HEK293 (cell line): ENCODE measurements around the gene PTPRCAP.

ENCODE experiments used
- ZNF24 ChIP-seq: fragments of 450-650 bp; formaldehyde crosslinking; IDR thresholded peaks from 2 replicates; pipeline ENCODE4 v1.5.1; 2016; ENCODE audit warnings: missing biosample characterization, missing genetic modification characterization
- ZNF629 ChIP-seq: fragments of 450-650 bp; formaldehyde crosslinking; IDR thresholded peaks from 2 replicates; pipeline ENCODE4 v1.5.1; 2017; ENCODE audit warnings: missing biosample characterization, missing genetic modification characterization

- TF ChIP-seq ZNF24 (tag by site-specific recombination) (no peak), ZNF629 (no peak)
Measured at GRCh38 chr11:67401495-67402191, 35.8 kb downstream of the PTPRCAP start, which contains the start of gene PPP1CA.
